ENCODE measurements around the gene U2AF2. TPM values are rescaled to one million over a fixed set of nuclear protein-coding genes. Genes with fewer than 3 reads are reported as not detected.

U2AF2 gene
- total RNA-seq, 6 experiments from 2014 or later = 55.1 to 75.6 (median 63.5) TPM

- no peak for TF ChIP-seq CTCF (IDR thresholded peaks at IDR 0.05)
- no peak for TF ChIP-seq POLR2A (IDR thresholded peaks at IDR 0.05)
- H3K4me1 ChIP-seq = peaks cover 0 to 68% (median 38%) of the 10 kb centered on the region in 4 donors
- no peak overlapping the region for H3K4me3 ChIP-seq
- no peaks in the 10 kb centered on the region for H3K27me3 ChIP-seq
- H3K36me3 ChIP-seq = peaks cover 0 to 36% (median 18%) of the 10 kb centered on the region in 4 donors
- H3K9me3 ChIP-seq = no peaks in the 10 kb centered on the region
- ATAC-seq (no peak), DNase-seq (no peak)
- no peak overlapping the region for H3K27ac ChIP-seq
- intact Hi-C loops (cut with DNase I) = loop anchor here in 1 of 2 donors (10.0 kb wide), 1 partner anchor 123 kb away; no protein-coding TSS in a partner anchor
- 88% methylated on average over 2 of the region's 9 CpGs for WGBS (ENCODE audit: insufficient coverage, low coverage, low lambda C conversion rate, missing lambda C conversion rate)
Observed at GRCh38 chr19:55681131-55682092, 26.6 kb downstream of the U2AF2 start.

- TF ChIP-seq POLR2A (IDR thresholded peaks at IDR 0.05) = peak; percentile 43
- no peak for TF ChIP-seq CTCF (IDR thresholded peaks at IDR 0.05)
- Histone ChIP-seq H3K4me3 (peak overlapping the region in 2 of 3 donors; percentile 31 to 34), H3K27me3 (no peaks in the 10 kb centered on the region), H3K36me3 (peaks cover 0 to 33% (median 16%) of the 10 kb centered on the region in 4 donors), H3K9me3 (no peaks in the 10 kb centered on the region), H3K4me1 (peaks cover 0 to 46% (median 20%) of the 10 kb centered on the region in 4 donors), H3K27ac (peak overlapping the region; percentile 79 to 91 (median 91))
- DNase-seq (peak; percentile 60 to 84 (median 76)), ATAC-seq (peak; percentile 85 to 89 (median 86))
- intact Hi-C loops (cut with DNase I) = loop anchor here in 1 of 2 donors (10.0 kb wide), 1 partner anchor 121 kb away; no protein-coding TSS in a partner anchor
- WGBS (ENCODE audit: insufficient coverage, low coverage, low lambda C conversion rate, missing lambda C conversion rate) = 45% methylated on average over 15 of the region's 22 CpGs
Observed at GRCh38 chr19:55683449-55684261, 28.8 kb downstream of the U2AF2 start.

- 96% methylated on average over 30 of the region's 60 CpGs for WGBS (ENCODE audit: insufficient coverage, low coverage, low lambda C conversion rate, missing lambda C conversion rate)
- H3K36me3 ChIP-seq = peaks cover 0 to 35% (median 14%) of the 10 kb centered on the region in 4 donors
- DNase-seq = peak in 2 of 3 donors; percentile 27 to 58
- peaks cover 0 to 38% (median 17%) of the 10 kb centered on the region in 4 donors for H3K4me1 ChIP-seq
- peak overlapping the region; percentile 68 to 91 (median 91) for H3K27ac ChIP-seq
- no peaks in the 10 kb centered on the region for H3K27me3 ChIP-seq
- no peak for TF ChIP-seq POLR2A (IDR thresholded peaks at IDR 0.05)
- TF ChIP-seq CTCF (IDR thresholded peaks at IDR 0.05) = no peak
- H3K4me3 ChIP-seq = no peak overlapping the region
- ATAC-seq = no peak
- H3K9me3 ChIP-seq = no peaks in the 10 kb centered on the region
- intact Hi-C loops (cut with DNase I) = loop anchor here in 1 of 2 donors (10.0 kb wide), 1 partner anchor 120 kb away; no protein-coding TSS in a partner anchor
Observed at GRCh38 chr19:55684946-55685681, 30.3 kb downstream of the U2AF2 start.

GRCh38 chr19:55685776-55686175, 30.9 kb downstream of the U2AF2 start:
- Histone ChIP-seq H3K9me3 (no peaks in the 10 kb centered on the region), H3K36me3 (peaks cover 0 to 40% (median 18%) of the 10 kb centered on the region in 4 donors), H3K27ac (no peak overlapping the region), H3K27me3 (no peaks in the 10 kb centered on the region), H3K4me3 (no peak overlapping the region), H3K4me1 (peaks cover 0 to 36% (median 17%) of the 10 kb centered on the region in 4 donors)
- 100% methylated on average over 1 of the region's 6 CpGs for WGBS (ENCODE audit: insufficient coverage, low coverage, low lambda C conversion rate, missing lambda C conversion rate)
- DNase-seq (peak in 1 of 3 donors; percentile 35), ATAC-seq (no peak)
- TF ChIP-seq CTCF (IDR thresholded peaks at IDR 0.05) (no peak), POLR2A (IDR thresholded peaks at IDR 0.05) (no peak)
- intact Hi-C loops (cut with DNase I) = loop anchor here in 1 of 2 donors (10.0 kb wide), 1 partner anchor 119 kb away; no protein-coding TSS in a partner anchor
